ENCODE data around the gene RNASE13.

RNASE13 gene

GRCh38 chr14:21070610-21071224 is 36.1 kb upstream of the RNASE13 start:
- ChIA-PET CTCF (interaction anchor here (0.6 to 4.3 kb wide), 14 partner anchors 13 to 396 kb away, joined by 3 to 64 read pairs (median 8); partner anchors contain the start of genes RNASE8 and TMEM253), POLR2A (interaction anchor here (0.7 to 3.7 kb wide), 18 partner anchors 7 to 241 kb away, joined by 3 to 71 read pairs (median 4); partner anchors contain the start of genes NDRG2, RNASE8, SLC39A2 and ZNF219)
- Histone ChIP-seq H3K36me3 (ENCODE audit: control insufficient read depth in 2 of 2, insufficient read depth in 1 of 2, low read length in 2 of 2) (peaks cover 0 to 28% of the 10 kb centered on the region in 2 experiments; a peak in 1 of 3 replicates), H3K4me1 (ENCODE audit: control insufficient read depth, insufficient read depth, low read length) (peaks cover 16% of the 10 kb centered on the region), H3K9me3 (ENCODE audit: control insufficient read depth, insufficient read depth, low read depth, low read length) (no peaks in the 10 kb centered on the region), H3K27ac (ENCODE audit: extremely low read depth, low read depth, low read length) (peak overlapping the region; percentile 86), H3K4me3 (ENCODE audit: low read depth, low read length) (peak overlapping the region; percentile 79)
- TF ChIP-seq ZNF214 (tag by site-specific recombination; IDR thresholded peaks at IDR 0.05; ENCODE audit: borderline replicate concordance) (no peak), ZNF792 (tag by site-specific recombination; IDR thresholded peaks at IDR 0.05) (no peak), ZNF558 (tag by site-specific recombination; IDR thresholded peaks at IDR 0.05) (no peak), ZNF19 (tag by site-specific recombination; IDR thresholded peaks at IDR 0.05; ENCODE audit: low read depth) (no peak), ZNF16 (tag by site-specific recombination; IDR thresholded peaks at IDR 0.05; ENCODE audit: low read depth) (no peak), ZEB2 (tag by site-specific recombination; IDR thresholded peaks at IDR 0.05) (no peak), ZNF560 (tag by site-specific recombination; IDR thresholded peaks at IDR 0.05; ENCODE audit: borderline replicate concordance) (no peak), ZNF335 (tag by site-specific recombination; conservative IDR thresholded peaks at IDR 0.05) (peak; percentile 19), MZF1 (tag by site-specific recombination; IDR thresholded peaks at IDR 0.05; ENCODE audit: borderline replicate concordance) (no peak), SP2 (tag by site-specific recombination; IDR thresholded peaks at IDR 0.05) (peak; percentile 68), ZBTB1 (tag by site-specific recombination; IDR thresholded peaks at IDR 0.05) (no peak), ZNF221 (tag by site-specific recombination; IDR thresholded peaks at IDR 0.05; ENCODE audit: borderline replicate concordance) (no peak), ZNF10 (tag by site-specific recombination; IDR thresholded peaks at IDR 0.05) (no peak; the same call in 1 of the 2 replicates), ZNF623 (tag by site-specific recombination; IDR thresholded peaks at IDR 0.05) (no peak), ZNF501 (tag by site-specific recombination; IDR thresholded peaks at IDR 0.05) (no peak), ZNF585B (tag by site-specific recombination; IDR thresholded peaks at IDR 0.05) (no peak), ZNF138 (tag by site-specific recombination; IDR thresholded peaks at IDR 0.05; ENCODE audit: borderline replicate concordance) (no peak), ZNF404 (tag by site-specific recombination; IDR thresholded peaks at IDR 0.05) (no peak), ZNF184 (tag by site-specific recombination; IDR thresholded peaks at IDR 0.05) (no peak), ZFP69B (tag by site-specific recombination; IDR thresholded peaks at IDR 0.05) (0 out of 2 replicates have a peak, but pooled peaks have one; percentile 14), ZNF621 (tag by site-specific recombination; IDR thresholded peaks at IDR 0.05) (no peak), ZSCAN4 (tag by site-specific recombination; IDR thresholded peaks at IDR 0.05) (peak; percentile 27; the same call in 1 of the 2 replicates), ZNF530 (tag by site-specific recombination; IDR thresholded peaks at IDR 0.05; ENCODE audit: low read depth) (no peak), ZNF23 (tag by site-specific recombination; IDR thresholded peaks at IDR 0.05; ENCODE audit: borderline replicate concordance) (no peak), ZNF24 (tag by site-specific recombination; IDR thresholded peaks at IDR 0.05) (peak; percentile 51; the same call in 1 of the 2 replicates), ZNF529 (tag by site-specific recombination; IDR thresholded peaks at IDR 0.05; ENCODE audit: insufficient replicate concordance) (no peak), ZNF626 (tag by site-specific recombination; IDR thresholded peaks at IDR 0.05) (no peak), KLF9 (tag by site-specific recombination; IDR thresholded peaks at IDR 0.05; ENCODE audit: low read depth) (no peak; the same call in 1 of the 2 replicates), ZNF274 (IDR thresholded peaks at IDR 0.05; ENCODE audit: low read length) (no peak), ZNF274 (tag by site-specific recombination; IDR thresholded peaks at IDR 0.05; ENCODE audit: borderline replicate concordance) (no peak), ZNF416 (tag by site-specific recombination; IDR thresholded peaks at IDR 0.05) (no peak), ZXDB (tag by site-specific recombination; IDR thresholded peaks at IDR 0.05) (no peak; the same call in 1 of the 2 replicates), ZNF292 (tag by site-specific recombination; IDR thresholded peaks at IDR 0.05; ENCODE audit: borderline replicate concordance, low read depth) (no peak), ZNF324 (tag by site-specific recombination; IDR thresholded peaks at IDR 0.05) (no peak), ZNF580 (tag by site-specific recombination; IDR thresholded peaks at IDR 0.05) (no peak)
- TF ChIP-seq, protein P1, sequence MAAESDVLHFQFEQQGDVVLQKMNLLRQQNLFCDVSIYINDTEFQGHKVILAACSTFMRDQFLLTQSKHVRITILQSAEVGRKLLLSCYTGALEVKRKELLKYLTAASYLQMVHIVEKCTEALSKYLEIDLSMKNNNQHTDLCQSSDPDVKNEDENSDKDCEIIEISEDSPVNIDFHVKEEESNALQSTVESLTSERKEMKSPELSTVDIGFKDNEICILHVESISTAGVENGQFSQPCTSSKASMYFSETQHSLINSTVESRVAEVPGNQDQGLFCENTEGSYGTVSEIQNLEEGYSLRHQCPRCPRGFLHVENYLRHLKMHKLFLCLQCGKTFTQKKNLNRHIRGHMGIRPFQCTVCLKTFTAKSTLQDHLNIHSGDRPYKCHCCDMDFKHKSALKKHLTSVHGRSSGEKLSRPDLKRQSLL (tag by site-specific recombination; IDR thresholded peaks at IDR 0.05) = no peak
- TF ChIP-seq, protein P2, sequence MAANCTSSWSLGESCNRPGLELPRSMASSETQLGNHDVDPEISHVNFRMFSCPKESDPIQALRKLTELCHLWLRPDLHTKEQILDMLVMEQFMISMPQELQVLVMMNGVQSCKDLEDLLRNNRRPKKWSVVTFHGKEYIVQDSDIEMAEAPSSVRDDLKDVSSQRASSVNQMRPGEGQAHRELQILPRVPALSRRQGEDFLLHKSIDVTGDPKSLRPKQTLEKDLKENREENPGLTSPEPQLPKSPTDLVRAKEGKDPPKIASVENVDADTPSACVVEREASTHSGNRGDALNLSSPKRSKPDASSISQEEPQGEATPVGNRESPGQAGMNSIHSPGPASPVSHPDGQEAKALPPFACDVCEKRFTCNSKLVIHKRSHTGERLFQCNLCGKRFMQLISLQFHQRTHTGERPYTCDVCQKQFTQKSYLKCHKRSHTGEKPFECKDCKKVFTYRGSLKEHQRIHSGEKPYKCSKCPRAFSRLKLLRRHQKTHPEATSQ (tag by site-specific recombination; IDR thresholded peaks at IDR 0.05) = no peak

All from HEK293 (cell line).